K562 (cell line): Measurements from ENCODE around the gene PRODH2. TPM values are rescaled to one million over a fixed set of nuclear protein-coding genes. Genes with fewer than 3 reads are reported as not detected.

ENCODE experiments used
- ATF1 ChIP-seq, 2 experiments: fragments of 450-650 bp in 1 of 2; IDR thresholded peaks; 2 replicates each; pipeline ENCODE4 v1.6.1; 2016; ENCODE audit warnings: missing compliant biosample characterization in 1 of 2, missing genetic modification characterization in 1 of 2
- ESRRA ChIP-seq: fragments of 450-650 bp; IDR thresholded peaks from 2 replicates; pipeline ENCODE4 v1.6.1; 2014; ENCODE audit warnings: low read depth, mild to moderate bottlenecking, moderate library complexity, borderline replicate concordance
- IRF2 ChIP-seq: sonication (generic); formaldehyde crosslinking; IDR thresholded peaks from 2 replicates; pipeline ENCODE4 v1.8.1; 2022; ENCODE audit warnings: mild to moderate bottlenecking, missing genetic modification reagents
- KLF1 ChIP-seq: fragments of 450-650 bp; IDR thresholded peaks from 2 replicates; pipeline ENCODE4 v1.6.1; 2016; ENCODE audit warnings: missing genetic modification characterization, missing compliant biosample characterization
- MED1 ChIP-seq: sonication (generic); formaldehyde crosslinking; IDR thresholded peaks from 2 replicates; pipeline ENCODE4 v1.8.1; 2023; ENCODE audit warnings: missing genetic modification reagents, borderline replicate concordance
- POLR2H ChIP-seq: IDR thresholded peaks from 2 replicates; pipeline ENCODE4 v1.6.1; 2016; ENCODE audit warnings: missing genetic modification characterization, low read depth, mild to moderate bottlenecking, control low read depth, missing compliant biosample characterization, moderate library complexity
- RBM25 ChIP-seq: fragments of 200-400 bp; formaldehyde crosslinking; IDR thresholded peaks from 2 replicates; pipeline ENCODE4 v1.6.1; 2018; ENCODE audit warnings: low read length, low read depth, moderate library complexity; ENCODE audit not compliant: severe bottlenecking
- RFX7 ChIP-seq: fragments of 250-450 bp; sonication (Bioruptor Pico); IDR thresholded peaks from 2 replicates; pipeline ENCODE4 v1.5.1; 2021; ENCODE audit warnings: mild to moderate bottlenecking
- RNF2 ChIP-seq: sonication (generic); IDR thresholded peaks from 2 replicates; pipeline ENCODE4 v1.6.1; 2016
- SAP30 ChIP-seq: fragments of 200-600 bp; sonication (generic); IDR thresholded peaks from 2 replicates; pipeline ENCODE4 v1.6.1; 2012; ENCODE audit warnings: borderline replicate concordance, low read depth, mild to moderate bottlenecking, moderate library complexity, low read length, control low read depth, inconsistent platforms; ENCODE audit not compliant: insufficient read depth, poor library complexity, severe bottlenecking
- SIN3B ChIP-seq: fragments of 450-650 bp; IDR thresholded peaks from 2 replicates; pipeline ENCODE4 v1.6.1; 2017; ENCODE audit warnings: low read depth, mild to moderate bottlenecking, moderate library complexity
- TARDBP ChIP-seq: fragments of 450-650 bp; IDR thresholded peaks from 2 replicates; pipeline ENCODE4 v1.6.1; 2016
- ZNF644 ChIP-seq: fragments of 200-800 bp; sonication (Bioruptor generic); IDR thresholded peaks from 2 replicates; pipeline ENCODE4 v1.6.1; 2016; ENCODE audit warnings: low read depth, missing genetic modification characterization, missing compliant biosample characterization
- polyA plus RNA-seq, 8 experiments: library from polyadenylated mRNA; depleted of rRNA in 4 of 8; stranded (reverse) in 5 of 8; unstranded in 3 of 8; fragments of >200 nt; fragmentation: Nextera tagmentation in 2 of 8; fragmentation: Illumina TruSeq in 1 of 8; extraction: Ambion mirVana in 2 of 8; extraction: Trizol in 1 of 8; gene quantifications; 2 replicates each; pipeline versions ENCODE4 v1.2.1 to v1.2.3, GENCODE V29; 2011 to 2014; ENCODE audit warnings: inconsistent platforms in 1 of 8, missing spikeins in 1 of 8
- total RNA-seq, 7 experiments: library from RNA; depleted of rRNA in 6 of 7; stranded (reverse); fragments of >200 nt in 6 of 7; fragmentation: Illumina TruSeq in 2 of 7; extraction: Trizol in 2 of 7; gene quantifications; 2 replicates each; pipeline versions ENCODE4 v1.2.1 to v1.2.3, GENCODE V29; 2011 to 2021; ENCODE audit warnings: low replicate concordance in 1 of 7
- TF ChIP-seq, protein P1 (sequence below), 2 experiments: fragments of 450-650 bp; formaldehyde crosslinking in 1 of 2; IDR thresholded peaks; 2 replicates each; pipeline versions ENCODE4 v1.4.0 to v1.6.1; 2014 to 2020; ENCODE audit warnings: mild to moderate bottlenecking in 2 of 2, borderline replicate concordance in 1 of 2, low read depth in 1 of 2
- TF ChIP-seq, protein P2 (sequence below): fragments of 250-450 bp; sonication (Bioruptor Pico); IDR thresholded peaks from 2 replicates; pipeline ENCODE4 v1.4.0; 2020
- TF ChIP-seq, protein P3 (sequence below): sonication (generic); formaldehyde crosslinking; IDR thresholded peaks from 2 replicates; pipeline ENCODE4 v1.8.1; 2023; ENCODE audit warnings: mild to moderate bottlenecking, missing genetic modification reagents, moderate library complexity

The PRODH2 gene
- total and polyA plus RNA-seq, 9 of the 15 experiments (the other 6 are each of a cell fraction or from before 2014, with no cell fraction given): not detected

DNA sequence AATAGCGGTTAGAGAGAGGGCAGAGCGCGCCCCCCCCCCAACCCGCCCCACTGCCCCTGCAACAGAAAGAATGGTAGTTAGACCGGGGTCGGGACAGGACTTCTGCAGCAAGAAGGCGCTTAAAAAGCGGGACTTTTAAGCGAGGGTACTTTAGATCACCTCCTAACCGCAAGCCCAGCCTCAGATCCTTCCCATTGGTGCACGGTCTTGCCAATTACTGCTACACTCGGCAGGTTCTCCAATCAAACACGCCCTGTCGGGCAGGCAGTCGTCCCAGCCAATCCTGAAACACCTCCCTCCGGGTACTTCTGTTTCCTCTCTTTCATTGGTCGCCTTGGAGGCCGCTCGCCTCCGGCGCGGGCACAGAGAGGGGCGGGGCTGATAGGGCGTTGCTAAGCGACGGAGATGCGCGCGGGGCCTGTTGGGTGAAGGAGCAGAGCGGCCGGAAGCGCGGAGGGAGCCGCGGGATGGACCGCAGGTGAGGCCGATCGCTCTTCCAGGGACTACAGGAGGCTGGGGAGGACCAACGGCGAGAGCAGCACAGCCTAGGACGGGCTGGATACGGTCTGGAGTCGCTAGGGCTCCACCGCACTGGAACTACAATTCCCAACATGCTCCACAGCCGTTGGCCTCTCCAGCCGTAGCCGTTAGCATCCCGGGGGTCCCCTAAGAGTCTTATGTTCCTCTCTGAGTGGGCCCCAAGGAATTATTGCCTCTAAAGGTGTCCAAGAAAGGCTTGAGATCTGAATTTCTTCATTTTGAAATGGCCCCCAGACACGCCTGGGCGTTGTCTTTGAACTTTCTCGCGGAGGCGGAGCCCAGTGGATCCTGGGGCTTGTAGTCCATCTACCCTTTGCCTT is 54.7 kb downstream of the PRODH2 start, which contains the start of gene PROSER3 (continued):
- peak; percentile 35; the same call in 1 of the 2 replicates for TF ChIP-seq SIN3B
- no peak for TF ChIP-seq RFX7 (CRISPR knock-in tag)
- TF ChIP-seq RBM25: peak; percentile 99
- no peak for TF ChIP-seq IRF2 (CRISPR knock-in tag)
- TF ChIP-seq ZNF644 (tag): peak; percentile 73; the same call in 1 of the 2 replicates
- TF ChIP-seq, protein P1, sequence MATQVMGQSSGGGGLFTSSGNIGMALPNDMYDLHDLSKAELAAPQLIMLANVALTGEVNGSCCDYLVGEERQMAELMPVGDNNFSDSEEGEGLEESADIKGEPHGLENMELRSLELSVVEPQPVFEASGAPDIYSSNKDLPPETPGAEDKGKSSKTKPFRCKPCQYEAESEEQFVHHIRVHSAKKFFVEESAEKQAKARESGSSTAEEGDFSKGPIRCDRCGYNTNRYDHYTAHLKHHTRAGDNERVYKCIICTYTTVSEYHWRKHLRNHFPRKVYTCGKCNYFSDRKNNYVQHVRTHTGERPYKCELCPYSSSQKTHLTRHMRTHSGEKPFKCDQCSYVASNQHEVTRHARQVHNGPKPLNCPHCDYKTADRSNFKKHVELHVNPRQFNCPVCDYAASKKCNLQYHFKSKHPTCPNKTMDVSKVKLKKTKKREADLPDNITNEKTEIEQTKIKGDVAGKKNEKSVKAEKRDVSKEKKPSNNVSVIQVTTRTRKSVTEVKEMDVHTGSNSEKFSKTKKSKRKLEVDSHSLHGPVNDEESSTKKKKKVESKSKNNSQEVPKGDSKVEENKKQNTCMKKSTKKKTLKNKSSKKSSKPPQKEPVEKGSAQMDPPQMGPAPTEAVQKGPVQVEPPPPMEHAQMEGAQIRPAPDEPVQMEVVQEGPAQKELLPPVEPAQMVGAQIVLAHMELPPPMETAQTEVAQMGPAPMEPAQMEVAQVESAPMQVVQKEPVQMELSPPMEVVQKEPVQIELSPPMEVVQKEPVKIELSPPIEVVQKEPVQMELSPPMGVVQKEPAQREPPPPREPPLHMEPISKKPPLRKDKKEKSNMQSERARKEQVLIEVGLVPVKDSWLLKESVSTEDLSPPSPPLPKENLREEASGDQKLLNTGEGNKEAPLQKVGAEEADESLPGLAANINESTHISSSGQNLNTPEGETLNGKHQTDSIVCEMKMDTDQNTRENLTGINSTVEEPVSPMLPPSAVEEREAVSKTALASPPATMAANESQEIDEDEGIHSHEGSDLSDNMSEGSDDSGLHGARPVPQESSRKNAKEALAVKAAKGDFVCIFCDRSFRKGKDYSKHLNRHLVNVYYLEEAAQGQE (IDR thresholded peaks at IDR 0.05; ENCODE audit: borderline replicate concordance): no peak
- TF ChIP-seq, protein P1 (CRISPR knock-in tag; IDR thresholded peaks at IDR 0.05; ENCODE audit: low read depth): peak; percentile 78; the same call in 1 of the 2 replicates
- TF ChIP-seq ATF1 (CRISPR knock-in tag; IDR thresholded peaks at IDR 0.05): no peak
- TF ChIP-seq ATF1 (tag; IDR thresholded peaks at IDR 0.05): peak; percentile 87
- TF ChIP-seq POLR2H: peak; percentile 90
- peak; percentile 99; the same call in 1 of the 2 replicates for TF ChIP-seq ESRRA
- no peak for TF ChIP-seq MED1 (CRISPR knock-in tag)
- TF ChIP-seq TARDBP: peak; percentile 93
- TF ChIP-seq SAP30: peak; percentile 76
- 0 out of 2 replicates have a peak, but pooled peaks have one; percentile 61 for TF ChIP-seq KLF1 (tag)
- TF ChIP-seq, protein P2, sequence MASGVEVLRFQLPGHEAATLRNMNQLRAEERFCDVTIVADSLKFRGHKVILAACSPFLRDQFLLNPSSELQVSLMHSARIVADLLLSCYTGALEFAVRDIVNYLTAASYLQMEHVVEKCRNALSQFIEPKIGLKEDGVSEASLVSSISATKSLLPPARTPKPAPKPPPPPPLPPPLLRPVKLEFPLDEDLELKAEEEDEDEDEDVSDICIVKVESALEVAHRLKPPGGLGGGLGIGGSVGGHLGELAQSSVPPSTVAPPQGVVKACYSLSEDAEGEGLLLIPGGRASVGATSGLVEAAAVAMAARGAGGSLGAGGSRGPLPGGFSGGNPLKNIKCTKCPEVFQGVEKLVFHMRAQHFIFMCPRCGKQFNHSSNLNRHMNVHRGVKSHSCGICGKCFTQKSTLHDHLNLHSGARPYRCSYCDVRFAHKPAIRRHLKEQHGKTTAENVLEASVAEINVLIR (CRISPR knock-in tag): peak; percentile 30; the same call in 1 of the 2 replicates
- 0 out of 2 replicates have a peak, but pooled peaks have one; percentile 26 for TF ChIP-seq RNF2
- TF ChIP-seq, protein P3, sequence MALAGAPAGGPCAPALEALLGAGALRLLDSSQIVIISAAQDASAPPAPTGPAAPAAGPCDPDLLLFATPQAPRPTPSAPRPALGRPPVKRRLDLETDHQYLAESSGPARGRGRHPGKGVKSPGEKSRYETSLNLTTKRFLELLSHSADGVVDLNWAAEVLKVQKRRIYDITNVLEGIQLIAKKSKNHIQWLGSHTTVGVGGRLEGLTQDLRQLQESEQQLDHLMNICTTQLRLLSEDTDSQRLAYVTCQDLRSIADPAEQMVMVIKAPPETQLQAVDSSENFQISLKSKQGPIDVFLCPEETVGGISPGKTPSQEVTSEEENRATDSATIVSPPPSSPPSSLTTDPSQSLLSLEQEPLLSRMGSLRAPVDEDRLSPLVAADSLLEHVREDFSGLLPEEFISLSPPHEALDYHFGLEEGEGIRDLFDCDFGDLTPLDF (CRISPR knock-in tag): 0 out of 2 replicates have a peak, but pooled peaks have one; percentile 42
